ENCODE measurements around the gene TAS2R3.

DNA sequence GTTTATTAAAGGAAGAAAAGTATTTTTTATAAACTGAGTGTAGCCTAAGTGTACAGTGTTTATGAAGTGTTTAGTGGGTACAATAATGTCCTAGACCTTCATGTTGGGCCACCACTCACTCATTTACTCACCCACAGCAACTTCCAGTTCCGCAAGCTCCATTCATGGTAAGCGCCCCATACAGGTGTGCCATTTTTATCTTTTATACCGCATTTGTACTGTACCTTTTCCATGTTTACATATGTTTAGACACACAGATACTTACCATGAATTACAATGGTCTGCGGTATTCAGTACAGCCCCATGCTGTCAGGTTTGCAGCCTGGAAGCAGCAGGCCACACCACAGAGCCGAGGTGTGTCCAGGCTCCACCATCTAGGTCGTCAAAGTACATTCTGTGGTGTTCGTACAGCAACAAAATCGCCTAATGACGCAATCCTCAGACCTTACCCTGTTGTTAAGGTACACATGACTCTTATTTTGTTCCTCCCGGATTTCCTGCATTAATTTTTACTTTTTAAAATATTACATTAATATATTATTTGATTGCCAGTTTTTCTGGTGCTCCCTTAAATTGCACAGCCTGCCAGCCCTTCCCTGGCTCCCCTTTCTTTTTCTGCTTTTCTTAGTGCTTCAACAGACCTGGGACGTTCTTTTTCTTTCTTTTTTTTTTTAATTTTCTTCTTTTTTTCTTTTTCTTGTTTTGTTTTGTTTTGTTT is 26.6 kb upstream of the TAS2R3 start:
- TF ChIP-seq, protein P1, sequence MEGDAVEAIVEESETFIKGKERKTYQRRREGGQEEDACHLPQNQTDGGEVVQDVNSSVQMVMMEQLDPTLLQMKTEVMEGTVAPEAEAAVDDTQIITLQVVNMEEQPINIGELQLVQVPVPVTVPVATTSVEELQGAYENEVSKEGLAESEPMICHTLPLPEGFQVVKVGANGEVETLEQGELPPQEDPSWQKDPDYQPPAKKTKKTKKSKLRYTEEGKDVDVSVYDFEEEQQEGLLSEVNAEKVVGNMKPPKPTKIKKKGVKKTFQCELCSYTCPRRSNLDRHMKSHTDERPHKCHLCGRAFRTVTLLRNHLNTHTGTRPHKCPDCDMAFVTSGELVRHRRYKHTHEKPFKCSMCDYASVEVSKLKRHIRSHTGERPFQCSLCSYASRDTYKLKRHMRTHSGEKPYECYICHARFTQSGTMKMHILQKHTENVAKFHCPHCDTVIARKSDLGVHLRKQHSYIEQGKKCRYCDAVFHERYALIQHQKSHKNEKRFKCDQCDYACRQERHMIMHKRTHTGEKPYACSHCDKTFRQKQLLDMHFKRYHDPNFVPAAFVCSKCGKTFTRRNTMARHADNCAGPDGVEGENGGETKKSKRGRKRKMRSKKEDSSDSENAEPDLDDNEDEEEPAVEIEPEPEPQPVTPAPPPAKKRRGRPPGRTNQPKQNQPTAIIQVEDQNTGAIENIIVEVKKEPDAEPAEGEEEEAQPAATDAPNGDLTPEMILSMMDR (IDR thresholded peaks at IDR 0.05): no peak
- TF ChIP-seq POLR2A (IDR thresholded peaks at IDR 0.05) (no peak), POLR2AphosphoS5 (IDR thresholded peaks at IDR 0.05) (no peak)
